ENCODE data around the gene ING1. TPM values are rescaled to one million over a fixed set of nuclear protein-coding genes. Genes with fewer than 3 reads are reported as not detected.

ING1 gene
- total RNA-seq (ENCODE audit: low replicate concordance), result 17.8 and 18.0 TPM in 2 replicates
- long read RNA-seq, transcript ING1-203 (2 exons, 2,870 nt), result major isoform, 17 of 25 reads
- long read RNA-seq, partial matches to known transcripts, result 5 of 25 reads
- long read RNA-seq, other reads (novel, unspliced or antisense), result 3 of 25 reads

GRCh38 chr13:110713642-110713952 lies at the start of gene ING1:
ING1 (plus strand) TSS chr13:110713700; CDS start chr13:110714150, 450 bp downstream.
- Mint-ChIP-seq H3K36me3 (no peaks in the 10 kb centered on the region), H3K27me3 (peaks cover 7% of the 10 kb centered on the region), H3K27ac (peak within 1 kb of the TSS; percentile 100), H3K9me3 (no peaks in the 10 kb centered on the region), H3K4me3 (peak within 1 kb of the TSS; percentile 100), H3K4me1 (ENCODE audit: unreplicated experiment) (peaks cover 15% of the 10 kb centered on the region)
- TF ChIP-seq CTCF (conservative IDR thresholded peaks at IDR 0.05), result no peak
- DNase-seq (ENCODE audit: extremely low spot score, unreplicated experiment), result no peak

GRCh38 chr13:110664041-110664440 lies 49.5 kb upstream of the ING1 start:
- H3K4me3 Mint-ChIP-seq, result no peak overlapping the region
- no peaks in the 10 kb centered on the region for H3K27me3 Mint-ChIP-seq
- no peaks in the 10 kb centered on the region for H3K4me1 Mint-ChIP-seq (ENCODE audit: unreplicated experiment)
- peaks cover 18% of the 10 kb centered on the region for H3K9me3 Mint-ChIP-seq
- H3K27ac Mint-ChIP-seq, result no peak overlapping the region
- DNase-seq (ENCODE audit: extremely low spot score, unreplicated experiment), result no peak
- TF ChIP-seq CTCF (conservative IDR thresholded peaks at IDR 0.05), result no peak
- peaks cover 59% of the 10 kb centered on the region for H3K36me3 Mint-ChIP-seq

- H3K36me3 Mint-ChIP-seq, result peaks cover 53% of the 10 kb centered on the region
- no peak for TF ChIP-seq CTCF (conservative IDR thresholded peaks at IDR 0.05)
Observed at GRCh38 chr13:110664673-110665072, 48.8 kb upstream of the ING1 start.

GRCh38 chr13:110665491-110666254 lies 47.8 kb upstream of the ING1 start:
- TF ChIP-seq CTCF (conservative IDR thresholded peaks at IDR 0.05), result no peak
- H3K4me1 Mint-ChIP-seq (ENCODE audit: unreplicated experiment), result no peaks in the 10 kb centered on the region
- H3K36me3 Mint-ChIP-seq, result peaks cover 50% of the 10 kb centered on the region
- H3K27me3 Mint-ChIP-seq, result no peaks in the 10 kb centered on the region
- H3K27ac Mint-ChIP-seq, result no peak overlapping the region
- DNase-seq (ENCODE audit: extremely low spot score, unreplicated experiment), result no peak
- no peak overlapping the region for H3K4me3 Mint-ChIP-seq
- peaks cover 6% of the 10 kb centered on the region for H3K9me3 Mint-ChIP-seq

More at GRCh38 chr13:110664673-110665072, 48.8 kb upstream of the ING1 start:
- Mint-ChIP-seq H3K27ac (no peak overlapping the region), H3K27me3 (no peaks in the 10 kb centered on the region), H3K9me3 (peaks cover 12% of the 10 kb centered on the region), H3K4me1 (ENCODE audit: unreplicated experiment) (no peaks in the 10 kb centered on the region), H3K4me3 (no peak overlapping the region)
- DNase-seq (ENCODE audit: extremely low spot score, unreplicated experiment), result no peak

GRCh38 chr13:110666255-110666533 lies 47.3 kb upstream of the ING1 start:
- H3K27ac Mint-ChIP-seq, result no peak overlapping the region
- peaks cover 6% of the 10 kb centered on the region for H3K9me3 Mint-ChIP-seq
- DNase-seq (ENCODE audit: extremely low spot score, unreplicated experiment), result no peak
- H3K27me3 Mint-ChIP-seq, result no peaks in the 10 kb centered on the region
- peaks cover 53% of the 10 kb centered on the region for H3K36me3 Mint-ChIP-seq
- H3K4me1 Mint-ChIP-seq (ENCODE audit: unreplicated experiment), result no peaks in the 10 kb centered on the region
- TF ChIP-seq CTCF (conservative IDR thresholded peaks at IDR 0.05), result no peak
- no peak overlapping the region for H3K4me3 Mint-ChIP-seq

Measured in type B pancreatic cell (in vitro differentiated cells).